GM12878 (cell line): Measurements from ENCODE around the gene CANT1. TPM values are rescaled to one million over a fixed set of nuclear protein-coding genes. Genes with fewer than 3 reads are reported as not detected.

Experiments
- ATAC-seq: fragments of 200-7000 bp; cut with Tn5 transposase; 3 replicates; pipeline ENCODE4 v1.9.1; 2020; ENCODE audit warnings: mild to moderate bottlenecking, moderate library complexity
- BruUV-seq: library from RNA; stranded (reverse); fragments of 400-500 nt; replicated peaks from 2 replicates; lab custom pipeline; 2021; lab: Mats Ljungman, UMichigan
- CTCF ChIA-PET: fragments of 300-600 bp; sonication (Branson Sonifier 250); formaldehyde crosslinking; extraction: SDS; loops from one replicate; lab custom pipeline; 2021; ENCODE audit warnings: inconsistent platforms; lab: Yijun Ruan, JAX
- POLR2A ChIA-PET: fragments of 350-600 bp; formaldehyde crosslinking; extraction: SDS; loops from one replicate; lab custom pipeline; 2021; ENCODE audit warnings: inconsistent platforms; lab: Charles Lee
- RAD21 ChIA-PET: fragments of 300-600 bp; sonication (Branson Sonifier 250); formaldehyde crosslinking; loops from one replicate; lab custom pipeline; 2023; ENCODE audit warnings: antibody characterized with exemption; ENCODE audit not compliant: unreplicated experiment; lab: Charles Lee
- SMC1A ChIA-PET: fragments of 300-600 bp; sonication (Branson Sonifier 250); formaldehyde crosslinking; loops from one replicate; lab custom pipeline; 2023; ENCODE audit not compliant: unreplicated experiment, uncharacterized antibody; lab: Charles Lee
- DNase-seq: peaks from one replicate; pipeline ENCODE4 v3.0.0-alpha.2; 2011; ENCODE audit warnings: low read depth, low spot score
- FAIRE-seq: peaks from 3 replicates; lab custom pipeline; 2011; peaks lifted over from hg19 to GRCh38; lab: Jason Lieb, UNC
- H2AFZ ChIP-seq: 2 replicates; pipeline ENCODE4 v1.6.0; 2011; ENCODE audit warnings: low read depth, low read length, control low read depth; ENCODE audit not compliant: control insufficient read depth
- H3K27ac ChIP-seq: 2 replicates; pipeline ENCODE4 v1.5.1; 2011; ENCODE audit warnings: control low read depth; ENCODE audit not compliant: control insufficient read depth, insufficient read depth
- H3K27me3 ChIP-seq, 2 experiments: replicated peaks in 1 of 2; 2 replicates each; pipeline versions ENCODE4 v1.6.0 to v1.6.1; 2011; ENCODE audit warnings: low read length in 1 of 2; ENCODE audit not compliant: control insufficient read depth in 2 of 2, insufficient read depth in 2 of 2
- H3K36me3 ChIP-seq, 2 experiments: 2 replicates each; pipeline ENCODE4 v1.5.1; 2011; ENCODE audit warnings: low read length in 1 of 2; ENCODE audit not compliant: control insufficient read depth in 2 of 2, insufficient read depth in 2 of 2
- H3K4me1 ChIP-seq: 2 replicates; pipeline ENCODE4 v1.6.1; 2011; ENCODE audit warnings: mild to moderate bottlenecking, low read length, moderate library complexity, mixed read lengths; ENCODE audit not compliant: control insufficient read depth, insufficient read depth
- H3K4me2 ChIP-seq: 2 replicates; pipeline ENCODE4 v1.6.0; 2011; ENCODE audit warnings: control low read depth; ENCODE audit not compliant: control insufficient read depth, insufficient read depth
- H3K4me3 ChIP-seq: fragments of 200-600 bp; sonication (generic); 2 replicates; pipeline ENCODE4 v1.5.1; 2016
- H3K79me2 ChIP-seq: 2 replicates; pipeline ENCODE4 v1.6.0; 2011; ENCODE audit warnings: low read length; ENCODE audit not compliant: control insufficient read depth, insufficient read depth
- H3K9ac ChIP-seq: 2 replicates; pipeline ENCODE4 v1.8.0; 2011; ENCODE audit warnings: low read length, control low read depth, mixed read lengths; ENCODE audit not compliant: control insufficient read depth, insufficient read depth
- H3K9me3 ChIP-seq: replicated peaks from 3 replicates; pipeline ENCODE4 v1.5.1; 2011; ENCODE audit warnings: mild to moderate bottlenecking, low read length; ENCODE audit not compliant: control insufficient read depth, insufficient read depth
- H4K20me1 ChIP-seq: 2 replicates; pipeline ENCODE4 v1.6.0; 2011; ENCODE audit not compliant: control insufficient read depth, insufficient read depth
- ATF3 ChIP-seq: IDR thresholded peaks from 2 replicates; pipeline ENCODE4 v1.6.1; 2011; ENCODE audit warnings: low read depth, mild to moderate bottlenecking, low read length, moderate library complexity, borderline replicate concordance; ENCODE audit errors: extremely low read depth
- ESRRA ChIP-seq: IDR thresholded peaks from 2 replicates; pipeline ENCODE4 v1.6.1; 2012; ENCODE audit warnings: mild to moderate bottlenecking, low read length, improper control_type of control experiment
- HDGF ChIP-seq: fragments of 450-650 bp; IDR thresholded peaks from 2 replicates; pipeline ENCODE4 v1.6.1; 2016; ENCODE audit warnings: antibody characterized with exemption
- IRF3 ChIP-seq: fragments of 450-650 bp; IDR thresholded peaks from 2 replicates; pipeline ENCODE4 v1.6.1; 2014; ENCODE audit warnings: mild to moderate bottlenecking
- JUND ChIP-seq: IDR thresholded peaks from 2 replicates; pipeline ENCODE4 v1.6.1; 2012; ENCODE audit warnings: low read depth, mild to moderate bottlenecking, low read length, improper control_type of control experiment, moderate library complexity
- MEF2A ChIP-seq: IDR thresholded peaks from 2 replicates; pipeline ENCODE4 v1.6.1; 2011; ENCODE audit warnings: low read depth, mild to moderate bottlenecking, low read length, moderate library complexity; ENCODE audit not compliant: insufficient read depth
- NR2C1 ChIP-seq: fragments of 450-650 bp; IDR thresholded peaks from 2 replicates; pipeline ENCODE4 v1.6.1; 2017; ENCODE audit warnings: antibody characterized with exemption, mild to moderate bottlenecking, moderate library complexity
- NR2C2 ChIP-seq: IDR thresholded peaks from 2 replicates; pipeline ENCODE4 v1.6.1; 2011; ENCODE audit warnings: borderline replicate concordance, low read depth; ENCODE audit not compliant: control insufficient read depth, insufficient read length
- SIN3A ChIP-seq: IDR thresholded peaks from 2 replicates; pipeline ENCODE4 v1.6.1; 2012; ENCODE audit warnings: low read depth, low read length, improper control_type of control experiment
- SRF ChIP-seq, 2 experiments: IDR thresholded peaks; 2 replicates each; pipeline ENCODE4 v1.6.1; 2011; ENCODE audit warnings: low read depth in 2 of 2, low read length in 2 of 2, mild to moderate bottlenecking in 1 of 2, moderate library complexity in 1 of 2
- STAT1 ChIP-seq: fragments of 450-650 bp; conservative IDR thresholded peaks from 2 replicates; pipeline ENCODE4 v1.6.1; 2014; ENCODE audit warnings: antibody characterized with exemption, mild to moderate bottlenecking
- SUZ12 ChIP-seq: fragments of 200-600 bp; sonication (generic); IDR thresholded peaks from one replicate; pipeline ENCODE4 v1.6.1; 2018; ENCODE audit warnings: antibody characterized with exemption, mild to moderate bottlenecking; ENCODE audit not compliant: unreplicated experiment
- TAF1 ChIP-seq: IDR thresholded peaks from 2 replicates; pipeline ENCODE4 v1.6.1; 2011; ENCODE audit warnings: mild to moderate bottlenecking, low read depth, low read length, borderline replicate concordance
- TARDBP ChIP-seq: IDR thresholded peaks from 2 replicates; pipeline ENCODE4 v1.6.1; 2016; ENCODE audit warnings: borderline replicate concordance
- TCF3 ChIP-seq: IDR thresholded peaks from 2 replicates; pipeline ENCODE4 v1.6.1; 2012; ENCODE audit warnings: low read depth, mild to moderate bottlenecking, low read length, borderline replicate concordance; ENCODE audit not compliant: insufficient read depth
- YY1 ChIP-seq: IDR thresholded peaks from 2 replicates; pipeline ENCODE4 v1.6.1; 2011; ENCODE audit warnings: low read depth, mild to moderate bottlenecking, low read length
- ZNF622 ChIP-seq: fragments of 450-650 bp; IDR thresholded peaks from 2 replicates; pipeline ENCODE4 v1.6.1; 2017; ENCODE audit warnings: mild to moderate bottlenecking, inconsistent platforms
- WGBS: methylation state at CpG from one replicate; pipeline ENCODE4 v1.1.6; 2016; ENCODE audit warnings: low lambda C conversion rate; ENCODE audit not compliant: insufficient replicate concordance, insufficient coverage; ENCODE audit errors: missing lambda C conversion rate; 5-methylcytosine and 5-hydroxymethylcytosine counted together
- in situ Hi-C: fragments of 300-500 bp; cut with MboI; formaldehyde crosslinking; loops from 9 replicates; pipeline ENCODE4 v1.14.3; 2018; ENCODE audit warnings: mixed read lengths
- intact Hi-C: fragments of 100-400 bp; cut with micrococcal nuclease; formaldehyde crosslinking; loops from one replicate; pipeline ENCODE4 v1.14.2; 2022; ENCODE audit not compliant: unreplicated experiment
- polyA plus RNA-seq, 11 experiments: library from polyadenylated mRNA; depleted of rRNA in 4 of 11; unstranded in 6 of 11; stranded (reverse) in 5 of 11; fragments of >200 nt; fragmentation: Nextera tagmentation in 4 of 11; fragmentation: Illumina TruSeq in 1 of 11; extraction: Ambion mirVana in 4 of 11; extraction: Trizol in 1 of 11; gene quantifications; 1 replicate in 1 of 11; 2 replicates in 10 of 11; pipeline versions ENCODE4 v1.2.1 to v1.2.3, GENCODE V29; 2011 to 2016; ENCODE audit warnings: inconsistent platforms in 2 of 11, missing spikeins in 2 of 11, low read depth in 1 of 11
- total RNA-seq, 4 experiments: library from RNA; depleted of rRNA in 3 of 4; stranded (reverse); fragments of >200 nt in 3 of 4; fragmentation: Illumina TruSeq in 1 of 4; extraction: Trizol in 1 of 4; gene quantifications; 2 replicates each; pipeline versions ENCODE4 v1.2.1 to v1.2.3, GENCODE V29; 2013 to 2021
- TF ChIP-seq, protein P1 (sequence below): IDR thresholded peaks from 2 replicates; pipeline ENCODE4 v1.6.1; 2012; ENCODE audit warnings: low read depth, low read length, improper control_type of control experiment
- TF ChIP-seq, protein P2 (sequence below): fragments of 450-650 bp; IDR thresholded peaks from 2 replicates; pipeline ENCODE4 v1.6.1; 2017; ENCODE audit warnings: antibody characterized with exemption, mild to moderate bottlenecking, moderate library complexity

CANT1 gene
- total and polyA plus RNA-seq, 10 of the 15 experiments (the other 5 are each of a cell fraction or from before 2014, with no cell fraction given) = 2.2 to 59.2 (median 20.2) TPM

DNA sequence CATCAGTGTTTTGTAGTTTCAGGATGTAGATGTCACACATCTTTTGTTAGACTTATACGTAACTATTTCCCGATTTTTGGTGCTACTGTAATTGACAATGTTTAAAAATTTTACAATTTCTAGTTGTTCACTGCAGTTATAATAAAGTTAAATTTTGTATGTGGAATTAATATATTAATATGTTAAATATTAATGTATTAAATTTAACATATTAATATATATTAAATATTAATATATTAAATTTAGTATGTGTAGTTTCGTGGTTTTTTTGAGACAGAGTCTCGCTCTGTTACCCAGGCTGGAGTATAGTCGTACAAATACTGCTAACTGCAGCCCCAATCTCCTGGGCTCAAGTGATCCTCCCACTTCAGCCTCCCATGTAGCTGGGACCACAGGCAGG is 24.2 kb downstream of the CANT1 start (continued):
- no peak for TF ChIP-seq NR2C2
- TF ChIP-seq, protein P1, sequence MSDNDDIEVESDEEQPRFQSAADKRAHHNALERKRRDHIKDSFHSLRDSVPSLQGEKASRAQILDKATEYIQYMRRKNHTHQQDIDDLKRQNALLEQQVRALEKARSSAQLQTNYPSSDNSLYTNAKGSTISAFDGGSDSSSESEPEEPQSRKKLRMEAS = no peak
- no peak for TF ChIP-seq MEF2A
- TF ChIP-seq ATF3 = no peak

DNA sequence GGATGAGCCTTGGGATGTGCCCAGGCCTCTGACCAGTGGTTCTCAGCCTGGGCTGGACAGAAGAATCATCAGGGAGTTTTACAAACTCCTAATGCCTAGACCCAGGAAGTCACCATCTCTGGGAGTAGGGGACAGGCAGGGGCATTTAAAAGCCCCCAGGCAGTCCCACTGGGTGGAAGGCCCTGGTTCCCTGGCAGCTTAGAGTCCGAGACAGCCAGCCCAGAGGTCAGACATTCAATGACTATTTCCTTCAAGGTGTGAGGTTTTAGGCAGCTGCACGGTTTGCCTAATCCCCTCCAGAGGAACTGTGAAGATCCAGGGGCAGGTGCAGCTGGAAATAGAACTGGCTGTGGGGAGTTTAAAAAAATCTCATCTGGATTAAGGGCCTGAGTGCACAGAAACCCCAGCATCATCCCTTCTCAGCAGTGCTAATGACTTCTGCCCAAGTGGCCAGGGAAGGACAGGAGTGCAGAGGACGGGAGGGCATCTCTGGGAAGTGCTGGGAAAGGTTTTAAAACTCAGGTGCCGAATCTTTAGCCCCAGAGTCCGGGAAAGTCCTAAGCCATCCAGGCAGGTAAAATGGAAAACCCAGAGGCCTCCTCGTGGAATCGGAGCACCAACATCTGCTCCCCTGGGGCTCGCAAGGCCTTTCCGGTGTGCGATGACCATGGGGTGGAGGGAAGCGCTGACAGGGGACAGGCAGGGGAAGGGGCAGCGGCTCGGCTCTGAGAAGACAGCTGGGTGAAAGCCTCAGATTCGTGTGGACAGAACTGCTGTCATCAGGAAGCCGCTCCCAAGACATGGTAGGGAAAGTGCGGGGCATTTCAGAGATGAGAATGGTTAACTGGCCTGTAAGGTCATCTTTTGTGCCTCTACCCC is 28.3 kb downstream of the CANT1 start:
- POLR2A ChIA-PET = no interaction called here
- Histone ChIP-seq H3K4me1 (peaks cover 5% of the 10 kb centered on the region; the same call in 1 of the 2 replicates), H3K27ac (no peak overlapping the region), H3K27me3 (no peaks in the 10 kb centered on the region), H3K9me3 (no peaks in the 10 kb centered on the region), H3K36me3 (no peaks in the 10 kb centered on the region), H3K9ac (no peak overlapping the region), H3K4me3 (no peak overlapping the region), H3K79me2 (no peaks in the 10 kb centered on the region), H4K20me1 (no peaks in the 10 kb centered on the region), H3K4me2 (no peak overlapping the region), H2AFZ (no peak overlapping the region)
- WGBS = 45% methylated on average over 16 of the region's 16 CpGs
- in situ Hi-C loops (no loop called here), intact Hi-C loops (no loop called here)
- ATAC-seq (no peak), DNase-seq (no peak), FAIRE-seq (no peak)
- CTCF ChIA-PET = interaction anchor here (2.5 kb wide), 1 partner anchor 10 kb away, joined by 10 read pairs; no protein-coding TSS in a partner anchor
- no TSS peak for BruUV-seq
- RAD21 ChIA-PET = no interaction called here
- SMC1A ChIA-PET = no interaction called here
- TF ChIP-seq SUZ12 (no peak), TARDBP (no peak), STAT1 (no peak), NR2C1 (no peak), YY1 (no peak), ZNF622 (no peak), JUND (no peak), SRF (IDR thresholded peaks at IDR 0.05; ENCODE audit: low read depth in 2 of 2, low read length in 2 of 2) (no peak), ESRRA (no peak), HDGF (no peak), TCF3 (no peak), SIN3A (no peak), TAF1 (no peak), IRF3 (no peak)
- TF ChIP-seq, protein P2, sequence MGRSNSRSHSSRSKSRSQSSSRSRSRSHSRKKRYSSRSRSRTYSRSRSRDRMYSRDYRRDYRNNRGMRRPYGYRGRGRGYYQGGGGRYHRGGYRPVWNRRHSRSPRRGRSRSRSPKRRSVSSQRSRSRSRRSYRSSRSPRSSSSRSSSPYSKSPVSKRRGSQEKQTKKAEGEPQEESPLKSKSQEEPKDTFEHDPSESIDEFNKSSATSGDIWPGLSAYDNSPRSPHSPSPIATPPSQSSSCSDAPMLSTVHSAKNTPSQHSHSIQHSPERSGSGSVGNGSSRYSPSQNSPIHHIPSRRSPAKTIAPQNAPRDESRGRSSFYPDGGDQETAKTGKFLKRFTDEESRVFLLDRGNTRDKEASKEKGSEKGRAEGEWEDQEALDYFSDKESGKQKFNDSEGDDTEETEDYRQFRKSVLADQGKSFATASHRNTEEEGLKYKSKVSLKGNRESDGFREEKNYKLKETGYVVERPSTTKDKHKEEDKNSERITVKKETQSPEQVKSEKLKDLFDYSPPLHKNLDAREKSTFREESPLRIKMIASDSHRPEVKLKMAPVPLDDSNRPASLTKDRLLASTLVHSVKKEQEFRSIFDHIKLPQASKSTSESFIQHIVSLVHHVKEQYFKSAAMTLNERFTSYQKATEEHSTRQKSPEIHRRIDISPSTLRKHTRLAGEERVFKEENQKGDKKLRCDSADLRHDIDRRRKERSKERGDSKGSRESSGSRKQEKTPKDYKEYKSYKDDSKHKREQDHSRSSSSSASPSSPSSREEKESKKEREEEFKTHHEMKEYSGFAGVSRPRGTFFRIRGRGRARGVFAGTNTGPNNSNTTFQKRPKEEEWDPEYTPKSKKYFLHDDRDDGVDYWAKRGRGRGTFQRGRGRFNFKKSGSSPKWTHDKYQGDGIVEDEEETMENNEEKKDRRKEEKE = no peak
